Small intestine (tissue), 7 donors: Measurements from ENCODE around the gene RFXAP. TPM values are rescaled to one million over a fixed set of nuclear protein-coding genes. Genes with fewer than 3 reads are reported as not detected.

Experiments
- DNase-seq, 2 donors: peaks; one replicate each; pipeline versions ENCODE4 v3.0.0 to v3.0.0-alpha.2; 2013
- FAIRE-seq: peaks from 2 replicates; lab custom pipeline; 2012; peaks lifted over from hg19 to GRCh38; lab: Jason Lieb, UNC
- H3K27ac ChIP-seq, 3 donors: one replicate each; pipeline ENCODE4 v1.5.1; 2013; ENCODE audit warnings: low read length in 2 of 3, mild to moderate bottlenecking in 2 of 3, control low read depth in 1 of 3, inconsistent platforms in 1 of 3, low read depth in 1 of 3, moderate library complexity in 1 of 3
- H3K27me3 ChIP-seq, 3 donors: one replicate each; pipeline ENCODE4 v1.6.1; 2013; ENCODE audit warnings: low read length in 3 of 3, inconsistent platforms in 1 of 3; ENCODE audit not compliant: control insufficient read depth in 3 of 3, insufficient read depth in 3 of 3
- H3K36me3 ChIP-seq, 3 donors: one replicate each; pipeline ENCODE4 v1.6.1; 2013; ENCODE audit warnings: low read length in 3 of 3, inconsistent platforms in 1 of 3, low read depth in 1 of 3, mild to moderate bottlenecking in 1 of 3, moderate library complexity in 1 of 3; ENCODE audit not compliant: control insufficient read depth in 3 of 3, insufficient read depth in 2 of 3
- H3K4me1 ChIP-seq, 3 donors: one replicate each; pipeline ENCODE4 v1.6.1; 2013; ENCODE audit warnings: low read length in 2 of 3, inconsistent platforms in 1 of 3, low read depth in 1 of 3, mild to moderate bottlenecking in 1 of 3, moderate library complexity in 1 of 3; ENCODE audit not compliant: control insufficient read depth in 3 of 3, insufficient read depth in 2 of 3
- H3K4me3 ChIP-seq, 3 donors: one replicate each; pipeline ENCODE4 v1.5.1; 2013; ENCODE audit warnings: low read length in 3 of 3, control low read depth in 1 of 3, inconsistent platforms in 1 of 3, low read depth in 1 of 3, mild to moderate bottlenecking in 1 of 3, moderate library complexity in 1 of 3
- H3K9me3 ChIP-seq, 2 donors: one replicate each; pipeline ENCODE4 v1.6.1; 2013; ENCODE audit warnings: low read depth in 1 of 2, low read length in 1 of 2; ENCODE audit not compliant: control insufficient read depth in 2 of 2, insufficient read depth in 1 of 2
- WGBS, 3 donors: extraction: QIAGEN DNeasy Blood & Tissue Kit; methylation state at CpG; one replicate each; pipeline ENCODE4 v1.1.7; 2013; 5-methylcytosine and 5-hydroxymethylcytosine counted together
- polyA plus RNA-seq, 4 donors: library from polyadenylated mRNA; stranded (reverse) in 3 of 4; unstranded in 1 of 4; fragments of 200-250 nt in 3 of 4; fragments of 120-200 nt in 1 of 4; gene quantifications; one replicate each; pipeline versions ENCODE4 v1.2.1 to v1.2.3, GENCODE V29; 2013
- donor health status: healthy with polysubstance abuse.
- donor health status: control.
- donor health status: control.
- donor health status: Bipolar disorder and iron deficiency.
- donor health status: healthy.

The RFXAP gene
- polyA plus RNA-seq, 4 donors = 0.81 to 6.2 (median 3.0) TPM

DNA sequence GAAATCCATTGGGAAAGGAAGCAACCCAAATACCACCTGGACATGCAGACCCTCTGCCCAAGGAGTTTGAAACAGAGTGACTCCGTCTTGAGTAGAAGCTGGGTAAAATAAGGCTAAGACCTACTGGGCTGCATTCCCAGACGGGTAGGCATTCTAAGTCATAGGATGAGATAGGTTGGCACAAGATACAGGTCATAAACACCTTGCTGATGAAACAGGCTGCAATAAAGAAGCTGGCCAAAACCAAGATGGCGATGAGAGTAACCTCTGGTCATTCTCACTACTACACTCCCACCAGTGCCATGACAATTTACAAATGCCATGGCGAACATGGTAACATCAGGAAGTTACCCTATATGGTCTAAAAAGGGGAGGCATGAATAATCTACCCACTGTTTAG lies 40.2 kb downstream of the RFXAP start:
- Histone ChIP-seq H3K27ac (no peak overlapping the region), H3K27me3 (no peaks in the 10 kb centered on the region), H3K4me1 (no peaks in the 10 kb centered on the region), H3K36me3 (peaks cover 0 to 2% (median 0%) of the 10 kb centered on the region in 3 donors), H3K4me3 (no peak overlapping the region), H3K9me3 (no peaks in the 10 kb centered on the region)
- 76 to 90% (median 81%) methylated on average over 4 of the region's 4 CpGs for WGBS, 3 donors
- no peak for FAIRE-seq
- DNase-seq = no peak

DNA sequence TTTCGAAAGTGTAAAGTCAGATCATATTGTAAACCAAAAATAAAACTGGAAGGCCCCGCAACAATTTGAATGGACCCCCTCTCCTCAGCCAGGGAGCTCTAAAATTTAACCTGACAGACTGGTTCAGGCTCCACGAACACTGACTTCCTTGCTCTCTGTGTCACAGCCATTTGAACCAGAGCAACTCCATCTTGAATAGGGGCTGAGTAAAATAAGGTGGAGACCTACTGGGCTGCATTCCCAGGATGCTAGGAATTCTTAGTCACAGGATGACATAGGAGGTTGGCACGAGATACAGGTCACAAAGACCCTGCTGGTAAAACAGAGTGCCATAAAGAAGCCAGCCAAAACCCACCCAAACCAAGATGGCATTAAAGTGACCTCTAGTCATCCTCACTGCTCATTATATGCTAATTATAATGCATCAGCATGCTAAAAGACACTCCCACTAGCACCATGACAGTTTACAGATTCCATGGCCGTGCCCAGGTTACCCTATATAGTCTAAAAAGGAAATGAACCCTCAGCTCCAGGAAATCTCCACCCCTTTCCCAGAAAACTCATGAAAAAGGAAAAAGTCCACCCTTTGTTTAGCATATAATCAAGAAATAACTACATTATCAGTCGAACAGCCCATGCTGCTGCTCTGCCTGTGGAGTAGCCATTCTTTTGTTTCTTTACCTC lies 43.1 kb downstream of the RFXAP start:
- H3K27ac ChIP-seq = no peak overlapping the region
- H3K36me3 ChIP-seq = peaks cover 0 to 5% (median 0%) of the 10 kb centered on the region in 3 donors
- H3K27me3 ChIP-seq = no peaks in the 10 kb centered on the region
- WGBS, 3 donors = 62 to 72% (median 66%) methylated on average over 6 of the region's 6 CpGs
- H3K4me3 ChIP-seq = no peak overlapping the region
- FAIRE-seq (no peak), DNase-seq (no peak)
- H3K4me1 ChIP-seq = no peaks in the 10 kb centered on the region
- no peaks in the 10 kb centered on the region for H3K9me3 ChIP-seq

GRCh38 chr13:36862722-36863121 lies 43.7 kb downstream of the RFXAP start:
- Histone ChIP-seq H3K9me3 (no peaks in the 10 kb centered on the region), H3K27me3 (no peaks in the 10 kb centered on the region), H3K36me3 (peaks cover 0 to 5% (median 0%) of the 10 kb centered on the region in 3 donors), H3K4me3 (no peak overlapping the region), H3K27ac (peak overlapping the region in 1 of 3 donors; percentile 5), H3K4me1 (no peaks in the 10 kb centered on the region)
- WGBS, 3 donors = 78 to 86% (median 86%) methylated on average over 7 of the region's 7 CpGs
- no peak for DNase-seq
- FAIRE-seq = no peak

- FAIRE-seq (no peak), DNase-seq (no peak)
- Histone ChIP-seq H3K4me1 (no peaks in the 10 kb centered on the region), H3K4me3 (no peak overlapping the region), H3K9me3 (no peaks in the 10 kb centered on the region), H3K27me3 (no peaks in the 10 kb centered on the region), H3K36me3 (peaks cover 0 to 5% (median 0%) of the 10 kb centered on the region in 3 donors), H3K27ac (no peak overlapping the region)
- WGBS, 3 donors = 86 to 93% (median 88%) methylated on average over 5 of the region's 5 CpGs
Measured at GRCh38 chr13:36865265-36865664, 46.2 kb downstream of the RFXAP start.

- H3K4me3 ChIP-seq = no peak overlapping the region
- no peaks in the 10 kb centered on the region for H3K9me3 ChIP-seq
- no peak for FAIRE-seq
- no peak overlapping the region for H3K27ac ChIP-seq
- no peak for DNase-seq
- H3K36me3 ChIP-seq = peaks cover 0 to 5% (median 0%) of the 10 kb centered on the region in 3 donors
- H3K27me3 ChIP-seq = no peaks in the 10 kb centered on the region
- no peaks in the 10 kb centered on the region for H3K4me1 ChIP-seq
Measured at GRCh38 chr13:36866232-36866631, 47.2 kb downstream of the RFXAP start.

GRCh38 chr13:36870050-36870692 lies 51.1 kb downstream of the RFXAP start:
- peaks cover 0 to 7% (median 0%) of the 10 kb centered on the region in 3 donors for H3K36me3 ChIP-seq
- no peaks in the 10 kb centered on the region for H3K9me3 ChIP-seq
- WGBS, 3 donors = 78 to 82% (median 81%) methylated on average over 1 of the region's 1 CpG
- peak in 1 of 2 donors; percentile 13 for DNase-seq
- H3K4me3 ChIP-seq = no peak overlapping the region
- no peaks in the 10 kb centered on the region for H3K4me1 ChIP-seq
- no peak overlapping the region for H3K27ac ChIP-seq
- H3K27me3 ChIP-seq = no peaks in the 10 kb centered on the region
- no peak for FAIRE-seq

DNA sequence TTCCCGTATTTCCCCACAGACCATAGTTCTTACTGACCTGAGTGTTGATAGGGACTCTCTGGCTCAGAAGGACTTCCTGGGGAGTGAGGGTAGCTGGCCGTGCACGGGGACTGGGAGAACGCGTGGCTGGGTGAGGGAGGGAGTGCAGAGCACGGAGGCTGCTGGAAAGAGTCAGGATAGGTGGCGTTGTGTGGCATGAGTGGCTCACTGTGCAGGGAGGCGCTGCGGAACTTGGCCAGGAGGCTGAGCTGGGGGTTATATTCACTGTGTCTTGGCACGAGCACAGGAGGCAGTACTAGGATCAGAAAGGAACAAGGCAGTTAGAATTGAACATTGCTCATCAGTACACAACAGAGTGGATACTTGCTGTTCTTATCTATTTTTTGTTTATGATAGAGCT lies 53.6 kb downstream of the RFXAP start:
- WGBS, 3 donors = 65 to 75% (median 75%) methylated on average over 10 of the region's 10 CpGs
- DNase-seq (no peak), FAIRE-seq (no peak)
- no peaks in the 10 kb centered on the region for H3K27me3 ChIP-seq
- no peaks in the 10 kb centered on the region for H3K9me3 ChIP-seq
- H3K4me1 ChIP-seq = no peaks in the 10 kb centered on the region
- no peak overlapping the region for H3K4me3 ChIP-seq
- peaks cover 0 to 2% (median 0%) of the 10 kb centered on the region in 3 donors for H3K36me3 ChIP-seq
- H3K27ac ChIP-seq = no peak overlapping the region

GRCh38 chr13:36875431-36875830 lies 56.4 kb downstream of the RFXAP start:
- Histone ChIP-seq H3K4me3 (no peak overlapping the region), H3K4me1 (no peaks in the 10 kb centered on the region), H3K36me3 (peaks cover 0 to 8% (median 0%) of the 10 kb centered on the region in 3 donors), H3K9me3 (no peaks in the 10 kb centered on the region), H3K27me3 (no peaks in the 10 kb centered on the region), H3K27ac (no peak overlapping the region)
- DNase-seq = no peak
- FAIRE-seq = no peak
- 83 to 87% (median 87%) methylated on average over 4 of the region's 4 CpGs for WGBS, 3 donors
